Cerebellar nuclear complex (tissue), 1 donor: ENCODE data around the gene FARP2.

Experiments used
- DNase-seq, 2 experiments: peaks; one replicate each; lab custom pipeline; 2025; lab: John Stamatoyannopoulos, UW

Gene FARP2

DNA sequence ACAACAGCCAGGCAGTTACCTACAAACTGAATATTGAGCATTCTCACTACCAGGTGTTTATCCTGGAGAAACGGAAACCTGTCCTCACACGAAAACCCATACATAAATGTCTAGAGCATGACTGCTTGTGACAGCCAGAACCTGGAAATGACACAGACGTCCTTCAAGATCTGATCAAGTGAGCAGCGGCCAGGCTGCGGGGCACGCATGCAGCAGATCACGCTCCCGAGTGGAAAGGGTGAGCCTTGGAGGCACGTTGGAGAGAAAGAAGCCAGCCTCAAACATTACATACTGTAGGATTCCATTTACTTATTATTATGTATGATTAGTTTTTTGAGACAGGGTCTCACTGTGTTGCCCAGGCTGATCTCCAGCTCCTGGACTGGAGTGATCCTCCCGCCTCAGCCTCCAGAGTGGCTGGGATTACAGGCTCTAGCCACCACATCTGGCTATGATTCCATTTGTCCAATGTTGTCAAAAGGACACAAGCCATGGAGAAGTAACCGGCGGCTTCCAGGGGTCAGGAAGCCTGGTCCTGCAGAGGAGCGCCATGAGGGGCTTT, 175.2 kb downstream of the FARP2 start:
- DNase-seq = no peak

DNA sequence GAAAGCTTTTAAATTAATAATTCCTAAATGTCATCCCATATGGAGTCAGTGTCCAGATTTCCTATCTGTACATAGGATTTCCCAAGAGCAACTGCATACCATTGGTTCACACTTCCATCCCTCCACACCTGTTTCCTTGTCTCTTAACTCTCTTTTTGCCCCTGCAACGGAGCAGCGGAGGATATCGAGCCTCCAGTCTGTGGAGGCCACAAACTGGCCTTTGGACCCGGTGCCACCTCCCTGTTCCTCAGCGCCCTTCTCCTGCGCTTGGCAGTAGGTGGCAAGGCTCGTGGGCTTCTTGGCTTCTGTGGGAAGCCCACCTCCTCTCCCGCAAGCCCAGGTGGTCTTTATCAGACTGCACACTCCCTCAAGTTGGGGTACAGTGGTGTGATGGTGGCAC, 176.1 kb downstream of the FARP2 start:
- no peak for DNase-seq

DNA sequence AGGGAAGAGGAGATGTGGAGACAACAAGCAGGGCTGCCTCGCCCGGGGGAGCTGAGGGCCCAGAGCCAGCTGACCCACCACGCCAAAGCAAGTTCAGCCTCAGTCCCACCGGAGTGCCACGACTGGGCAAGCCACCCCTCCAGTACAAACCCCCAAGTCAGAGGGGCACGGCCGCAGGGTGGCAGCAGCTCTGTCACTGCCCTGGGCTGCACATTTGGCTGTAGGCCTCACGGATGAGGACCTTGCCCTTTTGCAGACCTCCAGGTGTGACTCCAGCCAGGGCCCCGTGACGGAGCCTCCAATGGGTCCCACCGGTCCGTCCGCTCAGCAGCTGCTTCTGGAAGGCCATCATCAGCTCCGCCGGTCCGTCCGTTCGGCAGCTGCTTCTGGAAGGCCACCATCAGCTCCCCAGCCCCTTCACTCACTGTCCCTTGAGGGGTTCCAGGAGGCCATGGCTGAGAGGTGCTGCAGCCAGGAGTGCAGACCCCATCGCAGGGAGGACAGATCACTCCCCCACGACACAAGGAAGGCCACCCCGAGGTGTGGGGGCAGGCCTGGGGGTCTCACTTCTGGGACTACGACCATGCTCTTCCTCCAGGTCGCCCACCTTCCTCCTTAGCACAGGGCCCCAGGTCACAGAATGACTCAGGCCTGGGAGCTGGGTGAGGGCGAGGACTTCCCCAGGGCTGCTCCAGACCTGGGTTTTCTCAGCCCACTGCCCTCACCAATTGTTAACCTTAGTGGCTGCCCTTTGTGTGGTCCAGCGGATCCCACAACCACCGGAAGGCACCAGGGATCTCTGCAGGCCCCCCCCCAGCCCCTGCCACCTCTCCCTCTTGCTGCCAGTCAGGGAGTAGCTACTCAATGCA, 176.9 kb downstream of the FARP2 start:
- no peak for DNase-seq

DNA sequence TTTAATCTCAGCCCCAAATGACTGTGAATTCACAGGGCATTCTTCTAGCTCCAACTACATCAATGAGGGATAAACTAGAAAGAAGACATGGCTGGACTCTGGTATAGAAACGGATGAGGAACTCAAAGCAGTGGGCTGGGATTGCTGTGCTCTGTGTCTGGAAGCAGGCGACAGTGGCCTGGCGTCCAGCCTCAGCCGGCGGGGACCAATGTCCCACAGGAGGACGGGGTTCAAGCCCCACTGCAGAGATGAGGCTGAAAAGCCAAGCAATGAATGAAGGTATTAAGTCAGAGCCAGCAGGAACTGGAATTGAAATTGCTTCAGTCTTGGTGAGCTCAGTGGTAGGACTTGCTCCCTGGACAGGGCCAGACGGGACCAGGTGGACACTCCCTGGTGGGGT, 178.2 kb downstream of the FARP2 start:
- no peak for DNase-seq

DNA sequence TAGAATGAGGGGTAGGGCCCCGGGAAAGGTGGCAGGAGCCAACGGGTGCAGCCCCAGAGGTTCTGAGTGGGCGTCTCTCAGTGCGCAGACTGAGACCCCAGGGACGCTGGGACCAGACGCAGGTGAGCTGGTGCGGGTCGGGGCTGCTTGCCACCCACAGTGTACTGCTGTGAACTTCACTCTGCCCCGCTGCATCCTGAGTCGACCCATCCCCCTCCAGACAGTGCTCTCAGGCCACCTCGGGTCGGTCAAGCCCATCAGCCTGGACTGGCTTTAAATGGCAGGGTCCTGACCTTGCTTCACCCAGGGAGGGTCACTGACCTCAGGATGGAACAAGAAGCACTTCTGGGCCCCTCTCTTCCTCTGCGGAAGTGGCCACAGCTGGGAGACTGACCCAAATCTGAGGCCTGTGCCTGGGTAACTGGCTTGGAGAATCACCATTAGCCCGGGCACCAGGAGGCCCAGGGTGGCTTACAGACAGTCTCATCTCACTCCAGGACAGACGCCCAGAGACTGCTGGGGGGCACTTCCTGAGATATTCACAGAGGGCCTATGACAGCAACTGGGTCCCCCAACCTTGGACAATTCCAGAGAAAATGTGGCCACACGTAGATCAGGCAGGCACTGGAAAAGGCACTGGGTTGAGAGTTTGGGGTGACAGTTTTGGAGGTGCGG, 178.8 kb downstream of the FARP2 start:
- DNase-seq = no peak

DNA sequence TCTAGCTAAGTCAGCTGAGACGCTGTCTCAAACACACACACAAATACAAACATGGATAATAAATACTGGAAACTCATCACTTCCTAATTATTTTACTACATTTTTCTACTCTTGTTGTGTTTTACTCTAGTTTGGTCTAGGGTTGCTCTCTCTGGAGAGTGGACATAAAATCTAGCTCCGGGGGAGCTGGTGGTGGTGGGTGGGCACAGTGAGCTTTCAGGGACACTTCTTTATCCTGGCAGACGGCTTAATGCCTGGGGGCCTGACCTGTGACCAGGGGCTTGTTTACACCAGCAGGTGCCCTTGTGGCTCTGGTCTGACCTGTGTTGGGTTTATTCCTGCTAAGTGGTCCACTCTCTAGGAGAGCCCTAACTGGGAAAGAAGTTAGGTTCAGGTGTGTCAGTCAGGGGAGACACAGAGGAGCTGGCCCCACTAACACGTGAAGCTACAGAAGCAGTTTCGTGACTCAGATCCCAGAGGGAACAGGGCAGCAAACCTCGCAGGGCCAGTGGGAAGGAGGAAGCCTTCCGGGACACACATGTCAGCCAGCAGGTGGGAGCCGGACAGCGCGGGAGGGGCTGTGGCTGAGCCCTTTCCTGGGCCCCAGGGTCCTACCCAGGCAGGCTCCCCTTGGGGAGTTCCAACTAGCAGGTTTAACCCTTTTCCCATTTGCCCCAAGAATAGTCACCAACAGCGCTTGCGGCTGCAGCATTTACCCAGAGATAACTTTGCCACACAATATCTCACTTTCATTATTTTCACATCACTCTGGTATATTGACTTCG, 180.0 kb downstream of the FARP2 start:
- DNase-seq = no peak

DNA sequence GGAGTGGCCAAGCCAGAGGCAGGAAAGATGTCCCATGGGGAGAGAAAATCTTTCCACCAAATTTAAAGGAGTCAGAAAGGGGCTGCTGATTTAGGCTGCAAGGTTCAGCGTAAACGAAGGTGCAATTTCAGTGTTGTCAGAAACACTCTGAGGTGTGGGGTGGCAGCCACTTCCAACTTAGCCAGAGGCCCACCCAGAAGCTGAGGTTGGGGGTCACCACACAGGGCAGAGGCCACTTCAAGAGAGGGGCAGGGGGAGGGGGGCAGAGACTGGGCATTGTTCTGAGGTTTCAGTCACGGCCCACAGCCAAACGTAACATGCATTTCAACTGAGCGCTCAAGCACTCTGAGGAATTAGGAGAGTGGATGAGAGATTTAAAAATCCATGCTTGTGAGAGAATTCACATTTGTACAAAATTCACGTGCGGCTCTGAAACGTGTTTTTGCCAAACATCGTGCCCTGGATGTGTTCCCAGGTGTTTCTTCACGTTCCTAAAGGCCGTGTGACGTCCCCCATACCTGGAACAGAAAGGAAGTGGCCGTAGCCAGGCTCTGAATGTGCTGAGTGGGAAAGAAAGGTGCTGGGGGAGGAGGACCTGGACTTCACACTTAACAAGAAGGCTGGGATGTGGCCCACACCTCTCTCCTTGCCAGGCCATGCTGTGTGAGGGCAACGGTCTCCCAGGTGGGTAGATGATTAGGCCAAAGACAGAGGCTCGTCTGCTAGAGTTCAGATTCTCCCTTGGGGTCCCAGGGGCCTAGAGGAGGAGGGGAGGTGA, 182.9 kb downstream of the FARP2 start:
- no peak for DNase-seq

DNA sequence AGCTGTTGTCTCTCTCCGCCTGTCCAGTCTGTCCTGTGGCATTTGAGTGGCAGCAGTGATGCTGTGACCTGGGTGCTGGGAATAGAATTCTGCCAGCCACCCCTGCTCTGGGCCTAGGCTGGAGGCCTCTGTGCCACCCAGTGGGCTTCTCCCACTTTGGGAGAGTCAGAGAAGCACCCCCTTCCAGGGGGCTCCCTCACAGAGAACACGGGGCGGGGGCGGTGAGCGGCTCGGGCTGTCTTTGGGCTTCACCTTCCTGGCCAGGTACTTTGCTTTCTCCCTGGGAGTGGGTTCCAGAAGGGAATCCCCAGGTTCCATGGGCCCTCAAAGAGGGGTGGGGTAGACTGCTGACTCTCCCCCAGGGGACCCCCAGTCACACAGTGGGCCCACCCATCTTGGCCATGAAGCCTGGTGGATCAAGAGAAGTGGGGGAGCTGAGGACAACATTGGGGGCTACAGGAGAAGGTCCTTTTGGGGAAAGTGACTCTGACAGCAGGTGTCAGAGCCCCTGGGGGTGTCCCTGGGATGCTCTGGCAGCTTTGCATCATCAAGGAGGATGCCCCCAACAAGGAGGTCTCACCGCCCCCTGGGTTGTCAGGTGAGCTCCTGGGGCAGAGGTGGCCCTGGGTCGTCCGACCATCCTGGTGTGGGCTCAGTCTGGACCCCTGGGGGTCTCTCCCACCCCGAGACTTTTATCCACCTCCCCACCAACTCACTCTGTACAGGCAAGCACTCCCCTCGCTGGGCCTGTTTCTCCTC, 183.7 kb downstream of the FARP2 start:
- DNase-seq = no peak

DNA sequence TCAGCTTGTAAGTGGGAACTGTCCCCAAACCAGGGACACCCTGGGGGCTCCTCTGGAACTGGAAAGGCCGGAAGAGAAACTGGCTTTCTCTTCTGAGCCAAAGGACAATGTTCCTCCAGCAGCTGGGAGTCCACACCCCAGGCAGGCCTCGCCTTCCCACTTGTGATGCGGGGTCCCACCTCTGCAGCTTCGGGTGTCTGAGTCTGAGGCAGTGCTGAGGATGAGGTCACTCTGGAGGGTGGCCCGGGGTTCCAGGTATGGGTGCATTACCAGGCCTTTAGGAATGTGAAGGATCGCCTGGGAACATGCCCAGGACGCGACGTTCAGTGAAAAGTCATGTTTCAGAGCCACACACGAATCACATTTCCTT, 184.3 kb downstream of the FARP2 start:
- DNase-seq = no peak

DNA sequence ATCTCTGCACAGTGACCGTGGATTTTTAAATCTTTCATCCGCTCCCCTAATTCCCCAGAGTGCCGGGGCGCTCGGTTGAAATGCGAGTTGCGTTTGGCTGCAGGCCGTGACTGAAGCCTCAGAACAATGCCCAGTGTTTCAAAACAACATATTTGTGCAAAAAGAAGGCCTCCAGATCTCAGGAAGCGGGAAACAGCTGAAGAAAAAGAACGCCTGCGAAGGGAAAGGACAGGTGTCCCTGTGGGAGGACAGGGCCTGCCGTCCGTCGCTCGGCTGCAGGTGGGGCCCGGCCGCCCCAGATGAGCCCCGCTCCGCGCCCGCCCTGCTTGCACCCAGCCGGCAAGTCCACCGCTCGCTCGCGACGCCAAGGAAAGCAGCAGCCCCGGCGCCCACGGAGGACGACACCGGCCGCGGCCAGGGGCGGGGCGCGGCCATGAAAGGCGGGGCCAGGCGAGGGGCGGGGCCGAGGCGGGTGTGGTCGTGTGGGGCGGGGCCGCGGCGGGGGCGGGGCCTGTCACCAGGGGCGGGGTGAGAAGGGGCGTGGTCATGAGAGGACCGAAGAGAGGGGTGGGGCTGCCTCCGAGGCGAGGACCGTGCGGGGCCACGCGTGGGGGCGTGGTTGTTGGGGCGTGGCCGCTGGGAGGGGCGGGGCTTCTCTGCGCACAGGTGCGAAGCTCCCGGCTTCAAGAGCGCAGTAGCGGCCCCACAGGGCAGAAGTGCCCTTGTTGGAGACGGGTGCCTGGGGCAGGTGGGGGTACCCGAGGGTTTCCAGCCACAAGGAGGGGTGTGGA, 184.9 kb downstream of the FARP2 start:
- no peak for DNase-seq

DNA sequence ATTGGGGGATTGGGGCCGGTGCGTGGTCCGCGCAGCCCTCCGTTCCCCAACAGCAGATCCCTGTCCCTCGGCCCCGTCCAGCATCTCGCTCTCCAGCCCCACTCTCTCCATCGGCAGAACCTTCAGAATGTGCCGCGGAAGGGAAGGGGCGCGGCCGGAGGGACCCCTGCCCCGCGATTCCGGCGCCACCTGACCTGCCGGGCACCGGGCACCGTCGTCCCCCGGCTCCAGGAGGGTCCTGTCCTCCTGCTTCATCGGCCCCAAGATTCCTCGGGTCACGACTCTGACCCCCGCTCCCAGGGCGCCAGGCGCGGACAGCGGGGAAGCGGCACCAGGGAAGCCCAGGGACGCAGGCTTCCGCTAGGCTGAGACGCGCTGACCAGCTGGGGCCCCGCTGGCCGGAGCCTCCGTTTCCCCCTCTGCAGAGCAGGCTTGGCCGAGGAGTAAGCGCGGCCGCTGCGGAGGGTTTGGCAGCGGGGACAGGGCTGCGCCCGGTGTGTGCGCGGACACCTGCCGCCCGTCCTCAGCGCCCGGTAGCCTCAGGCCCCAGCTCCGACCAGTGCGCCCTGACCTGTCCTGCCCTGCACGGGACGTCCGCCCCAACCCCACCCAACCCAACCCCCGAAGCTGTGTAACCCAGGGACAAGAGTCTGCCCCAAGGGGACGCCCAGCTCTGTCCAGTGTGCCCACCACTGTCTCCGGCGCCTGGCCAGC, 185.6 kb downstream of the FARP2 start:
- no peak for DNase-seq

DNA sequence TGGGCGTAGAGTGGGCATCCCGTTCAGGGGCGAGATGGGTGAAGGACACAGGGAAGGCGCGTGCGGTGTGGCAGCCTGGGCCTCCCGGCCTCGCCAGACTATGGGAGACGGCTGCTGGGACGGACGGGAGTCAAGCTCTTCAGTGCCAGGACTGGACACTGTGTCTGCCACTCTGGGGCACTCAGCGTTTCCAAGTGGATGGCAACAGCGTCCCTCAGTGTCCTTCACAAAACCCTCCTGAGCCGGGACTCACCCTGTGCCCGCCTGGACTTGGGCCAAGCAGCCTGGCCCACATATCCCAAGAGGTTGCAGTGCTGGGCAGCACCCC, 186.2 kb downstream of the FARP2 start:
- DNase-seq = no peak
